HS-5 (cell line): ENCODE measurements around the gene ANKRD37.
"Not testable (repeated sequence)": the region's sequence is repeated elsewhere in the genome, so short reads cannot be mapped to it uniquely, and the experiment has no call there.

Experiments used
- DNase-seq: peaks from one replicate; pipeline ENCODE4 v3.0.0-alpha.2; 2012; ENCODE audit warnings: low read depth

ANKRD37 gene

GRCh38 chr4:185396724-185397385 lies at the start of gene ANKRD37:
ANKRD37 (plus strand) TSS chr4:185396841; CDS start chr4:185396924, 83 bp downstream.
- DNase-seq: no peak

- DNase-seq: no peak
These were observed 49.6 kb upstream of the ANKRD37 start for GRCh38 chr4:185346975-185347601.

DNA sequence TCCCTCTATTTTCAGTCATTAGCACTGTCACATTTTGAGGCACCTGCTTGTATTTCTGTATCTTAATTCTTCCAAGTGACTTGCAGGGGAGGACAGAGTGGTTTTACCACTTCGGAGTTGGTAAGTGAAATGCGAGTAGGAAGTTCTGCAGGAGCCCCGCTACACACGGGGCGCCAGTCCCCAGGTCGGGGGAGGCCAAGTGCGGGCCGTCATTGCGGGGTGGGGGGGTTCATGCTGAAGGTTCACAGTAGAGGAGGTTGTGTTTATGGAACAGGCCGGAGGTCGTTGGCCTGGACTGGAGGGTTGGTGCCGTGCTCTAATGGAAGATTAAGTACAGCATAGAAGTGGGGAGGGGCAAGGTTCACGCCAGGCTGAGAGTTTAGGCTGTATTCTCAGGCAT lies 45.0 kb upstream of the ANKRD37 start:
- DNase-seq: no peak

DNA sequence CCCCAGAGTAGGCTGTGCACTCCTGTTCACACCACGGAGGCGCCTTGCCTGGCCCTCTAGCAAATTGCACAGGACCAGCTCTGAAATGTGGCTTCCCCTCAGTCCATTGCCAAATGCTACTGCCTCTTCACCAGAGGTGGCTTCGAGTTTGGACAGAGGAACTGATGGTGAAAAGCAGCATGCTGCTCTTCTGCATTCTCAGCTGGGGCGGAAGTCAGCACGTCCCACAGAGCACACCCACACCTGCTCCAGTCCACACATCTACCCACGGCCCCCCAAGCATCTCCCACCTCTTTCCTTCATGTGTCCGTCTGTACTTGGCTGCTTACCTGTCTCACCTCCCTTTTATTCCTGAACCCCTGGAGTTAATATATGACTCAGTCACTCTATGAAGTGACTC lies 44.4 kb upstream of the ANKRD37 start:
- DNase-seq: no peak

DNA sequence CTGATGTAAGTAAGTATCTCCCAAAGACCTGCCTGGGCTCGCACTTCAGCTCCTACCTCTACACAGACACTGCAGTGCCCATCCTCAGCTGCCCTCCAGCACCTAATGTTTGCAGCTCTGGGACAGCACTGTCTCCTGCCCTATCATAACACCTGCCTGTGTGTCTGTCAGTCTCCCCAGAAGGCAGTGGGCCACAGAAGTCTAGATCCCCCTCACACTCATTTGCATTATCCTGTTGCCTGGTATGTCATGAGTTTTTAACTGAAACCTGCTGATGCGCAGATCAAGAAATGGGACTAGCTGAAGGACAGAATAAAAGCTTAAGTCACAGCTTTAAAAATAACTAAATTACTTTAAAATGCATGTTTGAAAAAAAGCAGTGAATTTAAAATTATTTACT lies 43.9 kb upstream of the ANKRD37 start:
- no peak for DNase-seq

DNA sequence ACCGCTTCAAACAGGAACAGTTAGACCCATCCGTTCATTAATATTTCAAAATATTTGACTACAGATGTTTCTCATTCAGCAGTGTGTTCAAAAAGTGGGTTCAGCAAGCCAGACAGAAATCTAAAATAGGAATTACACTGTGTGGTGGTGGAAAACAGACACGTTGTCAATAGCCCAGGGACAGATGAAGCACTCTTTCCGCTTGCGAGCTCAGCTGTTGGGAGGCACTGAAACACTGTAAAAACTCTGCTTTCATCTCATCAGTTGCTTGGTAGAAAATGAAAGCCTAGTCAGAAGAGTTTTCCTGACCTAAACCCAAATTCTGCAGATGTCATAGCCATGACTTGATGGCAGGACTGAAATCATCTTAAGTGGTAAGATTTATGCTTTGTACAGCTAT lies 39.4 kb upstream of the ANKRD37 start:
- DNase-seq: no peak

DNA sequence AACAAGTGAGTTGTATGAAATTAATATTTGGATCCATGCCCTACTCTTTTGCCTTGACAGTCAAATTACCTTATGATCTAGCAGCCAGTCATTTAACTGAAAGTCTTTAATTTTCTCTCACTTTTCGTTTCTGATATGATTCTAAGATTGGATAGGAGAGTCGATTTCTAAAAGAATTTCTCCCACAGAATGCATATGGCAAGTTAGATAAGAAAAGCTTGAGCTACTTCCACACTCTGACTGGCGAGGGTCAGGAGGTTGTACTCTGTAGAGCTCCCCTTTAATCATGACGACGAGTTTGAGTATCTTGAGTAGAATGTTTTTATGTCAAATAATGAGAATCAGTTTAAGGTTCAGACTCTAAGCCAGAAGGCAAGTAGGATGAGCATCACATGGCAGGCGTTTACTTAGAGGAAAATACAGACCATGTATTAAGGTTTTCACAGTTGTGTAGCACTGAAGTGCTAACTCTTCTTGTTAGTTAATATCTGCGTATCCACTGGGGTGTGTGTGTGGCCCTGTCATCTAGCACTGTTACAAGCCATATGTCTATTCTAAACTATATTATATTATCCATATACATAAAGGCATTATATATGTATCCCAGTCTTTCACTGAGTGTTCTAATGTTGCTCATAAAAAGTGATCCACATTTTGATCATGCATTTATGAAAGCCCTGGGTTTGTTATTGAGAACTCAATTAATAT lies 38.8 kb upstream of the ANKRD37 start:
- DNase-seq: no peak

DNA sequence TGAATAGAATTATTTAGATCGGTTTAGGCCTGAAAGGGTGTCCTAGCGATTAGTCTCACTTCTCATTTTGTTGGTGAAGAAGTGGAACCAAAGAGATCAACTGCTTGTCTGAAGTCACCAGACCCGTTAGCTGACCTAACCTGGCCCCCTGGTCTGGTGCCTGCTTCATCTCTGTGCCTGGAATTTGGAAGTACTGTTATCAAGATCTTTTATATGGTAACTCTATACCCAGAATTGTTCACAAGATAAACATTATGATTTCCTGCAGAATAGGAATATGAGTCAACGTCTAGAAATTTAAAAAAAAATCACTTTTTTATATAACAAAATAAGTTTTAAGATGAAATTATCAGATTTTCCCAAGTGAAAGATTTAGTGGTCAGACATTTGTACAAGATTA lies 38.1 kb upstream of the ANKRD37 start:
- no peak for DNase-seq

DNA sequence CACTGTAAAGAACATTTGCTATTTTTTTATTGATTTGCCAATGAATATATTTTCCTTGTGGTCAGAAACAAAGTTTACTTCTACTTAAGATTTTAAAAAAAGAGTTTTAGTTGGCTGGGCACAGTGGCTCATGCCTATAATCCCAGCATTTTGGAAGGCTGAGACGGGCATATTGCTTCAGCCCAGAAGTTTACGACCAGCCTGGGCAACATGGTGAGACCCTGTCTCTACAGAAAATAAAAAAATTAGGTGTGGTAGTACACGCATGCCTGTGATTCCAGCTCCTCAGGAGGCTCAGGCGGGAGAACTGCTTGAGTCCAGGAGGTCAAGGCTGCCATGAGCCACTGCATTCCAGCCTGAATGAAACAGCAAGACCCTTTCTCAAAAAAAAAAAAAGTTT lies 37.7 kb upstream of the ANKRD37 start:
- no peak for DNase-seq

- no peak for DNase-seq
These were observed 36.7 kb upstream of the ANKRD37 start for GRCh38 chr4:185359767-185360446.

GRCh38 chr4:185361872-185362271 lies 34.8 kb upstream of the ANKRD37 start:
- no peak for DNase-seq

DNA sequence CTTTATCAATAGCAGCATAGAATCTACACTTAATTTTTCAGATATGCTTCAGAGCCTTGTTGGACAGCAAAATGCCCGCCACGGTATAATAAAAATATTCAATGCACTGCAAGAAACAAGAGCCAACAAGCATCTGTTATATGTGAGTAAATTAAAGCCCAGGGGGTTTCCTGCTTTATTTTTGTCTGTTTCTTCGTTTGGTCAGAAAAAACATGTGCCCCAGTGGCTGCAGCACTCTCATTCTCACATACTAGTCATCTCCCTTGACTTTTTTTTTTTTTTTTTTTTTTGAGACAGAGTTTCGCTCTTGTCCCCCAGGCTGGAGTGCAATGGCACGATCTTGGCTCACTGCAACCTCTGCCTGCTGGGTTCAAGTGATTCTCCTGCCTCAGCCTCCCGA lies 34.1 kb upstream of the ANKRD37 start:
- DNase-seq: not testable (repeated sequence)

DNA sequence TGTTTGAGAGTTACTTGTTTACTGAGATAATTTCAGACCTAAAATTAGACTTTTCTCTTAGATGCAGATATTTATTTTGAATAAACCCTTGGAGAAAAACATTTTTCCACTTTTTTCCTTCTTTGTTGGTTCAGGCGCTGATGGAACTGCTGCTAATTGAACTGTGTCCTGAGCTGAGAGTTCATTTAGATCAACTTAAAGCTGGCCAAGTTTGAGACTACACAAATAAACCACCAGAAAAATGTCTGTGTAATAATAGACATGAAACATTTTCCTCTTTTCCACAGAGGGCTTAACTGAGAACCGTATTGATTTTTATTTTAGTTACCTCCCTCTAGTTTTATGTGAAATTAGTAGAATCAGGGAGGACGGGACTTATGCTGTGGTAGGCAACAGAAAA lies 33.4 kb upstream of the ANKRD37 start:
- DNase-seq: no peak

DNA sequence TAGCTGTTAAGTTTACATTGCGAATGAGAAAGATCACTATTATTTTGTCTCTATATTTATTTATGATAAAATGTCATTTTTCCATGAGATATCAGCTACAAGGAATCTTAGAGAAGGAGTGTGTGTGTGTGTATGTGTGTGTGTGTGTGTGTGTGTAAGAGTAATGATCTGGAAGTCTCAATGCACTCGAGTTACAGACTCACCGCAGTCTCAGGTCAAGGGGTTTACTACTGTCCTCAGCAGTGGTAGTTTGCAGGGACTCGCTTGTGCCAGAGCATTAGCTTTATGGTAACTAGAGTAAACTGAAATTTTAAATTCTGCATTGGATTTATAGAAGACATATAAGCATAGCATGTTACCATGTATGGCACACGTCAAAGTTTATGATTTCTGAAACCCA lies 31.8 kb upstream of the ANKRD37 start:
- no peak for DNase-seq

- no peak for DNase-seq
These were observed 26.9 kb upstream of the ANKRD37 start for GRCh38 chr4:185369731-185370130.

DNA sequence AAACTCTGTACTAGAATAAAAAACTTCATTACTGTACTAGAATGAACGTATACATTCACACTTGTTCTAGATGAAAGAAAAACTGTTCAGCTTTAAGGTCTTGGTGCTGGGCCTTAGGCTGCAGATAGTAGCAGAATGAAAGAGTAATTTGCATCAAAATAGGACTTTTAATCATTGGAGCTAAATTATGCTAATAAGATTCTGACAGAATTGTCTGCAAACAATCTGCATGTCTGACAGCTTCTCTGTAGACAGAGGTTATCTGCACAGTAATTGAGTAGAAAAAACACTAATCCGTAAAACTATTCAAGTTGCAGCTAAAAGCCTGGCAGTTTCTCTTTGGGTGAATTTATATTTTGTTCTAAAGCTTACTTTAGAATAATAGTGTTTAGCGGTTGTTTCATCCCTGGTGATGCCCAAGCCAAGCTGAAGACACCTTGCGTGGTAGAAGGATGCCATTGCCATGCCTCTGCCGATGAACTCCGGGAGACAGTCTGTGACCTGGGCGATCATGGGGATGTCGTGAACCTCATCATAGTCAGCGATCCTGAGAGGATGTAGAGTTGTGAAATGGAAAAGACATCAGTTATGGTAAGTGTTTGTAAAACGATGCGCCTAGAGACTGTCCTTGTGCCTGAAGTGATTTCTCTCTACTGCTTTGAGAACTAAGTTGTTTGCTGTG lies 26.2 kb upstream of the ANKRD37 start:
- DNase-seq: no peak

DNA sequence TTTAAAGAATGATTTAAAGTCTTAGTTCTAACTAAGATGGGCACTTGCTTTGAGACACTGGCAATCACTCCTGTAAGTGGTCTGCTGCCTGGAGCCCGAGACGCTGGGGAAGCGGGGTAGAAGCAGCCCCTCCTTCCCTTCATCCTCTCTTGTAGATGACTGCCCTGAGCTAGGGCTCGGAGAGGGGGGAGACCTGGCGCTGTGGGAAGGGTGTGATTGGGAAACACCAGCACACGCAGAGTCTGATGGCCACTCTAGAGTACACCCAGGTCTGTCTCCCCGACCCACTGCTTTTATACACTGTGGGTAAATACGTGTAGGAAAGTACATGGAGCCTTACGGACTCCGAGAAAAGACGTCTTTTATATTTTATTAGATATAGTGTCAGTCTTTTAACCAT lies 24.9 kb upstream of the ANKRD37 start:
- DNase-seq: no peak

DNA sequence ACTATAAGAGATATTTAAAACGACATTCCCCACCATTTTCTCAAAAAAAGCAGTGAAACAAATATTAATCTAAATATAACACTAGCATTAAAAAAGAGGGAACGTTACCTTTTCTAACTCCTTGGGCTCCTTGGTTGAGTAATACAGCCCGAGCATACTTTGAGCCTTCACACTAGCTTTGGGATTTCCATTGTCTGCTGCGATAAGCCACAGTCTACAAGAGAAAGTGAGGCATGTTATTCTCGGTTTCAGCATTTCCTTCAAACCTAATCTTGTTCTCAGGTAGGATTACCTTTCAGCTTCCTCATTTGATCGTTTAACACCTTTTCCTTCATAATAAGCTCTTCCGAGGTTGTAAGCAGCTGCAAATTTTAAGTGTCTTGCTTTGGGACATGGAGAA lies 22.6 kb upstream of the ANKRD37 start:
- no peak for DNase-seq

GRCh38 chr4:185374573-185374972 lies 22.1 kb upstream of the ANKRD37 start:
- DNase-seq: no peak

DNA sequence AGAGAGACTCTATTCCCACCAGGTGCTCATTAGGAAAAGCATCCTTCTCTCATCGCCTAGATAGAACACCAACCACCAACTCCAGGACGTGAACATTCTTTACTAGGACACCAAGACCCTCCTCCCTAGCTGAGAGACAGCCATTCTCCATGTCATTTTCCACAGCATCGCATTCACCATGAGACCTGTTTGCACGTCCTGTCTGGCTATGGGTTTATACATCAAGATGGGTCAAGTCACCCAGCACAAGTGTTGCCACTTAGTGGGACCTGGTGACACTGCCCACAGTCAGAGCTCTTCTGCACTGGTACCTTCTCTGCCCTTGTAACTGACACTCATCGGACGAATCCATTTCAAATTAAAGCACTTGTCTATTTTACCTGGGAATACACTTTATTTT lies 18.4 kb upstream of the ANKRD37 start:
- no peak for DNase-seq

DNA sequence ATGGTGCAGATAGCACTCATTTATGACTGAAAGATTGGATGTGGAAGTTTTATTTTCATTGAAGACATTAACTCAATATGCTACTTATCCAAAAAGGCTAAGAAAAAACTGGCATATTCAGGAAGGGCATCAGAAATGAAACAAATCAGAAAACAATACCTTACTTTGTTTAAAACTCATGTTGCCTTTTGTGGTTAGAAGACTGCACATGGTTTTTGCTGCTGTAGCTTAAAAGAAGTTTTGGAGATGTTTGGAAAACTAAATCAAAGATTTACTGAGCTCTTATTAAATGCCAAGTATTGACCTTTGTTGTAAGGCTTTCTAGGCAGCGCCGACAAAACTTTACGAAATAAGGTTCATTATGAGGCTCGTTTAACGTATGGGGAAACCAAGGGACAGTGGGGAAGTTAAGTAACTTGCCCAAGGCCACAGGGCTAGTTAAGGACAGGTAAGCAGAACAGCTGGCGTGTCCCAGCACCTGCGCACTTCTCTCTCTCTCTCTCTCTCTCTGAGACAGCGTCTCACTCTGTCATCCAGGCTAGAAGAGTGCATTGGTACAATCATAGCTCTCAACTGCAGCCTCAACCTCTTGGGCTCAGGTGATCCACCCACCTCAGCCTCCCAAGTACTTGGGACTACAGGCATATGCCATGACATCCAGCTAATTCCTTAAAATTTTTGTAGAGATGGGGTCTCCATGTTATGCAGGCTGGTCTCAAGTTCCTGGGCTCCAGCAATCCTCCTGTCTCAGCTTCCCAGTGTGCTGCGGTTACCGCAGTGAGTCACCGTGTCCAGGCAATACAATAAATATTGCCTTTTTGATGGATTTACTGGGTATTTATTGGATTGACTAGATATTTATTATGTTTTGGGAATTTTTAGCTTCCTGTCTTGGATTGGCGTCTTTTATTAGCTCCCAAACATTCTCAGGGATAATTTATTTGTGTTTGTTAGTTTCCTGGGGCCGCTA lies 17.0 kb upstream of the ANKRD37 start:
- no peak for DNase-seq
